ENCODE results near the gene STAC2. TPM values are rescaled to one million over a fixed set of nuclear protein-coding genes. Genes with fewer than 3 reads are reported as not detected.

The STAC2 gene
- total RNA-seq, 1 experiment from 2014 or later, result 0.08 TPM

GRCh38 chr17:39210093-39210434 lies 15.7 kb downstream of the STAC2 start:
- Histone ChIP-seq H3K36me3 (ENCODE audit: control insufficient read depth, insufficient read depth, low read length) (no peaks in the 10 kb centered on the region), H3K27me3 (ENCODE audit: control insufficient read depth, insufficient read depth, low read length) (no peaks in the 10 kb centered on the region), H3K4me1 (ENCODE audit: control insufficient read depth, insufficient read depth, low read length) (peaks cover 5% of the 10 kb centered on the region; the same call in 1 of the 2 replicates), H3K9me3 (ENCODE audit: control insufficient read depth, insufficient read depth, low read depth, low read length) (no peaks in the 10 kb centered on the region), H3K27ac (ENCODE audit: low read length) (no peak overlapping the region), H3K4me3 (ENCODE audit: low read depth in 2 of 2, low read length in 2 of 2) (peak overlapping the region in 1 of 2 experiments; percentile 1; a peak in 1 of 4 replicates)
- intact Hi-C loops (cut with micrococcal nuclease; ENCODE audit: unreplicated experiment) (no loop called here), in situ Hi-C loops (cut with HindIII; ENCODE audit: low pct_unique_long_range_greater_than_20kb, low sequenced_read_pairs) (no loop called here)
- BruUV-seq (replicated peaks), result no TSS peak
- ATAC-seq, result no peak
- no peak for DNase-seq (ENCODE audit: low read depth, low spot score)
- TF ChIP-seq CTCF (IDR thresholded peaks at IDR 0.05), result no peak
- no peak for TF ChIP-seq POLR2AphosphoS5 (IDR thresholded peaks at IDR 0.05; ENCODE audit: low read depth, low read length)
- TF ChIP-seq TCF7L2 (IDR thresholded peaks at IDR 0.05; ENCODE audit: low read depth, low read length), result no peak
- no peak for TF ChIP-seq REST (IDR thresholded peaks at IDR 0.05; ENCODE audit: insufficient read depth in 1 of 2, low read depth in 2 of 2, low read length in 1 of 2)
- no peak for TF ChIP-seq SIN3A (IDR thresholded peaks at IDR 0.05; ENCODE audit: borderline replicate concordance, insufficient read depth, low read depth, low read length)
- CTCF ChIA-PET, result no interaction called here
- POLR2A ChIA-PET, result no interaction called here

GRCh38 chr17:39209317-39210092 lies 16.2 kb downstream of the STAC2 start:
- no TSS peak for BruUV-seq (replicated peaks)
- TF ChIP-seq CTCF (IDR thresholded peaks at IDR 0.05), result no peak
- TF ChIP-seq POLR2AphosphoS5 (IDR thresholded peaks at IDR 0.05; ENCODE audit: low read depth, low read length), result no peak
- no peak for TF ChIP-seq TCF7L2 (IDR thresholded peaks at IDR 0.05; ENCODE audit: low read depth, low read length)
- no peak for TF ChIP-seq REST (IDR thresholded peaks at IDR 0.05; ENCODE audit: insufficient read depth in 1 of 2, low read depth in 2 of 2, low read length in 1 of 2)
- no peak for TF ChIP-seq SIN3A (IDR thresholded peaks at IDR 0.05; ENCODE audit: borderline replicate concordance, insufficient read depth, low read depth, low read length)
- DNase-seq (ENCODE audit: low read depth, low spot score) (no peak), ATAC-seq (no peak)
- no peak overlapping the region for H3K27ac ChIP-seq (ENCODE audit: low read length)
- in situ Hi-C loops (cut with HindIII; ENCODE audit: low pct_unique_long_range_greater_than_20kb, low sequenced_read_pairs) (no loop called here), intact Hi-C loops (cut with micrococcal nuclease; ENCODE audit: unreplicated experiment) (no loop called here)
- H3K4me3 ChIP-seq (ENCODE audit: low read depth in 2 of 2, low read length in 2 of 2), result peak overlapping the region in 1 of 2 experiments; percentile 1; a peak in 1 of 4 replicates
- no peaks in the 10 kb centered on the region for H3K36me3 ChIP-seq (ENCODE audit: control insufficient read depth, insufficient read depth, low read length)
- CTCF ChIA-PET, result interaction anchor here (0.5 kb wide), 1 partner anchor 233 kb away, joined by 4 read pairs; no protein-coding TSS in a partner anchor
- H3K4me1 ChIP-seq (ENCODE audit: control insufficient read depth, insufficient read depth, low read length), result peaks cover 5% of the 10 kb centered on the region; the same call in 1 of the 2 replicates
- no peaks in the 10 kb centered on the region for H3K27me3 ChIP-seq (ENCODE audit: control insufficient read depth, insufficient read depth, low read length)
- no peaks in the 10 kb centered on the region for H3K9me3 ChIP-seq (ENCODE audit: control insufficient read depth, insufficient read depth, low read depth, low read length)
- POLR2A ChIA-PET, result no interaction called here
